DND-41 (cell line): ENCODE results near the gene OR4S2.

Experiments used
- CTCF ChIP-seq: IDR thresholded peaks from 2 replicates; pipeline ENCODE4 v1.5.1; 2012; ENCODE audit warnings: borderline replicate concordance, low read length, moderate library complexity, mild to moderate bottlenecking; ENCODE audit not compliant: poor library complexity, severe bottlenecking; ENCODE audit errors: extremely low read depth
- EZH2 ChIP-seq: IDR thresholded peaks from 3 replicates; pipeline ENCODE4 v1.6.1; 2012; ENCODE audit warnings: borderline replicate concordance, low read depth, mild to moderate bottlenecking, moderate library complexity, low read length, inconsistent platforms; ENCODE audit not compliant: severe bottlenecking

DNA sequence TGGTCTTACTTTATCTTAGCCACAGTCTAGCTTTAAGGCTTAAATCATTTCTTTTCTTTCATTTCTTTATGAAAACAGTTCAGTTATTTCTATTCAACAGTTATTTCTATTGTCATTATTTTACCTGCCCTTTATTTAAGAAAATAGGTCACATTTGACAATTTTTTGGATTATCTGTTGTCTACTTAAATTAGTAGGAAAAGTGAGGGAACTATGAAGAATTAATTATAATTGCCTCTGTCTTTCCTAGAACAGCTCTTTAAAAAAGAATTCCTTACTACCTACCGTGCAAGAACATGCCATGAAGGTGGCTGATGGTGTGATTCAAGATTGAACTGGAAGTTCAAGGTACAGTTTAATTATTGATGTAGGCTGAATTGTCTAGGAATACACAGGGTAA lies 13.8 kb downstream of the OR4S2 start, which contains the start of gene OR4C6:
- TF ChIP-seq CTCF (no peak), EZH2 (no peak)
